Osteoblast (primary cell): ENCODE results near the gene HFE. TPM values are rescaled to one million over a fixed set of nuclear protein-coding genes. Genes with fewer than 3 reads are reported as not detected.

Experiments used
- DNase-seq: peaks from one replicate; pipeline ENCODE4 v3.0.0; 2011; ENCODE audit warnings: low spot score, mixed read lengths; ENCODE audit not compliant: insufficient read length; ENCODE audit errors: missing footprints
- H2AFZ ChIP-seq: 2 replicates; pipeline ENCODE4 v1.6.0; 2011; ENCODE audit warnings: mild to moderate bottlenecking, low read length
- H3K27ac ChIP-seq: 2 replicates; pipeline ENCODE4 v1.5.1; 2011; ENCODE audit warnings: mild to moderate bottlenecking, low read depth, low read length, moderate library complexity
- H3K27me3 ChIP-seq: 2 replicates; pipeline ENCODE4 v1.6.0; 2012; ENCODE audit warnings: mild to moderate bottlenecking, control low read depth, inconsistent platforms, low read length, moderate library complexity; ENCODE audit not compliant: insufficient read depth
- H3K36me3 ChIP-seq: 2 replicates; pipeline ENCODE4 v1.5.1; 2011; ENCODE audit warnings: mild to moderate bottlenecking, low read length, control low read depth, moderate library complexity; ENCODE audit not compliant: insufficient read depth
- H3K4me1 ChIP-seq: 2 replicates; pipeline ENCODE4 v1.5.1; 2011; ENCODE audit warnings: mild to moderate bottlenecking, low read length, control low read depth, moderate library complexity; ENCODE audit not compliant: insufficient read depth
- H3K4me2 ChIP-seq: 2 replicates; pipeline ENCODE4 v1.6.0; 2011; ENCODE audit warnings: mild to moderate bottlenecking, low read length; ENCODE audit not compliant: insufficient read depth
- H3K4me3 ChIP-seq: fragments of 200-600 bp; sonication (generic); 3 replicates; pipeline ENCODE4 v1.5.1; 2012; ENCODE audit warnings: mild to moderate bottlenecking, low read length, inconsistent platforms; ENCODE audit not compliant: insufficient read depth
- H3K79me2 ChIP-seq: 2 replicates; pipeline ENCODE4 v1.6.0; 2012; ENCODE audit warnings: mild to moderate bottlenecking, low read length, control low read depth, inconsistent platforms; ENCODE audit not compliant: insufficient read depth
- H3K9me3 ChIP-seq: 2 replicates; pipeline ENCODE4 v1.5.1; 2011; ENCODE audit warnings: low read depth, low read length, control low read depth
- H4K20me1 ChIP-seq: 2 replicates; pipeline ENCODE4 v1.6.0; 2012; ENCODE audit warnings: mild to moderate bottlenecking, low read length, control low read depth; ENCODE audit not compliant: insufficient read depth
- CTCF ChIP-seq: IDR thresholded peaks from 2 replicates; pipeline ENCODE4 v1.5.1; 2011; ENCODE audit warnings: mild to moderate bottlenecking, low read depth, low read length, moderate library complexity; ENCODE audit errors: extremely low read depth
- total RNA-seq: library from RNA; depleted of rRNA; stranded (reverse); fragments of >200 nt; gene quantifications from 2 replicates; pipeline ENCODE4 v1.2.3, GENCODE V29; 2012

HFE gene
- total RNA-seq, 1 donor: 14.1 TPM

DNA sequence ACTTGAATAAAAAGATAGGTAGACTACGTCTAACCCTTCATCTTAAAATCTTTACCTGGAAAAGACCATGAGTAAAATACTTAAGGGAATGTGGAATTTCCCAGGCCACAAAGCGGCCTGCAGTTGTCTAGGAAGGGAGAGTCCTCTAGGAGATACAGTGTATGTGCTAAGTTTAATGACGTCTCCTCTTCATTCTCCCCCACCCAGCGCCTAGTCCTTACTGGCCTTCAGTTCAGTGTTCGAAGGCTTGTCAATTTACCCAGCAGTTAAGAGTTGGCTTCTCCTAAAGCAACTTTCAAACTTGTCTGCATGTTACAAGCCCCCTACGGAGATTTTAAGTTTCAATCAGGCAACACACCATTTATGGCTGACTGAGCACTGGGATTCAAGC, 35.2 kb downstream of the HFE start:
- H3K36me3 ChIP-seq: no peaks in the 10 kb centered on the region
- H3K4me1 ChIP-seq: peaks cover 18% of the 10 kb centered on the region
- peak overlapping the region; percentile 94 for H3K4me2 ChIP-seq
- no peaks in the 10 kb centered on the region for H3K27me3 ChIP-seq
- H3K9me3 ChIP-seq: no peaks in the 10 kb centered on the region
- H3K79me2 ChIP-seq: peaks cover 33% of the 10 kb centered on the region
- no peak for TF ChIP-seq CTCF
- H2AFZ ChIP-seq: peak overlapping the region; percentile 76
- H3K27ac ChIP-seq: peak overlapping the region; percentile 80
- H3K4me3 ChIP-seq: peak overlapping the region; percentile 97
- no peak for DNase-seq
- H4K20me1 ChIP-seq: peaks cover 30% of the 10 kb centered on the region

GRCh38 chr6:26122793-26123674, 35.8 kb downstream of the HFE start:
- peak overlapping the region; percentile 76 for H2AFZ ChIP-seq
- no peaks in the 10 kb centered on the region for H3K27me3 ChIP-seq
- peak overlapping the region; percentile 80 for H3K27ac ChIP-seq
- H3K79me2 ChIP-seq: peaks cover 39% of the 10 kb centered on the region
- TF ChIP-seq CTCF: no peak
- no peaks in the 10 kb centered on the region for H3K9me3 ChIP-seq
- peaks cover 18% of the 10 kb centered on the region for H3K4me1 ChIP-seq
- peaks cover 2% of the 10 kb centered on the region for H3K36me3 ChIP-seq
- peak overlapping the region; percentile 97 for H3K4me3 ChIP-seq
- DNase-seq: peak; percentile 86
- peaks cover 31% of the 10 kb centered on the region for H4K20me1 ChIP-seq
- H3K4me2 ChIP-seq: peak overlapping the region; percentile 94

DNA sequence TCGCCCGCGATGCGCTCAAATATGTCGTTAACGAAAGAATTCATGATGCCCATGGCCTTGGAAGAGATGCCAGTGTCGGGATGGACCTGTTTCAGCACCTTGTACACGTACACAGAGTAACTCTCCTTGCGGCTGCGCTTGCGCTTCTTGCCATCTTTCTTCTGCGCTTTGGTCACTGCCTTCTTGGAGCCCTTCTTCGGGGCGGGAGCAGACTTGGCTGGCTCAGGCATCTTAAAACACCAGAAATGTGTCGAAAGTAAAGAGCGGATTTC, 36.4 kb downstream of the HFE start:
- no peak for TF ChIP-seq CTCF
- Histone ChIP-seq H3K27ac (peak overlapping the region; percentile 80), H3K9me3 (no peaks in the 10 kb centered on the region), H3K36me3 (peaks cover 6% of the 10 kb centered on the region), H2AFZ (peak overlapping the region; percentile 76), H4K20me1 (peaks cover 31% of the 10 kb centered on the region), H3K27me3 (no peaks in the 10 kb centered on the region), H3K79me2 (peaks cover 43% of the 10 kb centered on the region), H3K4me2 (peak overlapping the region; percentile 94), H3K4me3 (peak overlapping the region; percentile 97), H3K4me1 (peaks cover 18% of the 10 kb centered on the region)
- DNase-seq: no peak

DNA sequence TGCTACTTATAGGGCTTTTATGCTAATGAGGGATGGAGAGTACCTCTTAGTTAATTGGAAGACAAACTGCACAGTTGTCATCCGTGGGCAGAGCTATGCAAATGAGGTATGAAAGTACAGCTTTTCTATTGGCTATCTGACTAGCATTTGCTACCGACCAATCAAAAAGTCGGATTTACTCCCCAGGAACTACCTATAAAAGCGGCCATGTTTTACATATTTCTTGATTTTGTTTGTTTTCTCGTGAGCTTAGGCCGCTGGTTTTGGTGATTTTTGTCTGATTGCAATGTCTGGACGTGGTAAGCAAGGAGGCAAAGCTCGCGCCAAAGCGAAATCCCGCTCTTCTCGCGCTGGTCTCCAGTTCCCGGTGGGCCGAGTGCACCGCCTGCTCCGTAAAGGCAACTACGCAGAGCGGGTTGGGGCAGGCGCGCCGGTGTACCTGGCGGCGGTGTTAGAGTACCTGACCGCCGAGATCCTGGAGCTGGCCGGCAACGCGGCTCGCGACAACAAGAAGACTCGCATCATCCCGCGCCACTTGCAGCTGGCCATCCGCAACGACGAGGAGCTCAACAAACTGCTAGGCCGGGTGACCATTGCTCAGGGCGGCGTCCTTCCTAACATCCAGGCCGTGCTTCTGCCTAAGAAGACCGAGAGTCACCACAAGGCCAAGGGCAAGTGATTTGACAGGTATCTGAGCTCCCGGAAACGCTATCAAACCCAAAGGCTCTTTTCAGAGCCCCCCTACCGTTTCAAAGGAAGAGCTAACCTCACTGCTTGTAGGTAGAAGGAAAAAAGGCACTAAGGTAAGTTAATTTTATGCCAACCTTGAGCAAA, 36.9 kb downstream of the HFE start:
- peaks cover 18% of the 10 kb centered on the region for H3K4me1 ChIP-seq
- H3K27me3 ChIP-seq: no peaks in the 10 kb centered on the region
- no peak for TF ChIP-seq CTCF
- DNase-seq: peak; percentile 97
- peak overlapping the region; percentile 94 for H3K4me2 ChIP-seq
- H3K4me3 ChIP-seq: peak overlapping the region; percentile 97
- H3K27ac ChIP-seq: peak overlapping the region; percentile 92
- peaks cover 10% of the 10 kb centered on the region for H3K36me3 ChIP-seq
- H3K9me3 ChIP-seq: no peaks in the 10 kb centered on the region
- H2AFZ ChIP-seq: no peak overlapping the region
- H4K20me1 ChIP-seq: peaks cover 31% of the 10 kb centered on the region
- peaks cover 43% of the 10 kb centered on the region for H3K79me2 ChIP-seq
